K562 (cell line): ENCODE results near the gene FRMD4A. TPM values are rescaled to one million over a fixed set of nuclear protein-coding genes. Genes with fewer than 3 reads are reported as not detected.

Experiments used
- ATAC-seq: fragments of 200-7000 bp; cut with Tn5 transposase; 3 replicates; pipeline ENCODE4 v1.9.1; 2020; ENCODE audit warnings: moderate library complexity
- BruUV-seq: library from RNA; stranded (reverse); fragments of 400-500 nt; replicated peaks from 2 replicates; lab custom pipeline; 2021; lab: Mats Ljungman, UMichigan
- CTCF ChIA-PET: fragments of 300-600 bp; formaldehyde crosslinking; extraction: SDS; loops from one replicate; lab custom pipeline; 2021; ENCODE audit warnings: low intra/inter-chr PET ratio; lab: Yijun Ruan, JAX
- POLR2A ChIA-PET: fragments of 300-600, 350-650 bp; sonication (Branson Sonifier 250); formaldehyde crosslinking; extraction: SDS; loops from one replicate; lab custom pipeline; 2021; ENCODE audit warnings: antibody characterized with exemption, inconsistent platforms; lab: Yijun Ruan, JAX
- DNase-seq, 4 experiments: peaks; one replicate each; pipeline versions ENCODE4 v3.0.0 to v3.0.0-alpha.2; 2011 to 2018; ENCODE audit warnings: low spot score in 3 of 4, mixed read lengths in 3 of 4; ENCODE audit errors: extremely low read depth in 1 of 4
- FAIRE-seq: peaks from 2 replicates; lab custom pipeline; 2011; peaks lifted over from hg19 to GRCh38; lab: Jason Lieb, UNC
- H2AFZ ChIP-seq: 2 replicates; pipeline ENCODE4 v1.6.0; 2011; ENCODE audit warnings: low read depth, low read length, control low read depth, inconsistent platforms
- H3K27ac ChIP-seq: fragments of 200-600 bp; 3 replicates; pipeline ENCODE4 v1.8.0; 2011; ENCODE audit warnings: low read depth, mild to moderate bottlenecking, control low read depth, inconsistent platforms, low read length, moderate library complexity, mixed read lengths; ENCODE audit errors: extremely low read depth
- H3K27me3 ChIP-seq, 2 experiments: fragments of 300-600 bp in 1 of 2; 2 replicates in 1 of 2; 3 replicates in 1 of 2; pipeline versions ENCODE4 v1.6.0 to v1.8.0; 2011; ENCODE audit warnings: inconsistent platforms in 2 of 2, low read length in 2 of 2, mild to moderate bottlenecking in 1 of 2, mixed read lengths in 1 of 2, moderate library complexity in 1 of 2; ENCODE audit not compliant: control insufficient read depth in 2 of 2, insufficient read depth in 2 of 2
- H3K36me3 ChIP-seq: fragments of 300-600 bp; 3 replicates; pipeline ENCODE4 v1.8.0; 2011; ENCODE audit warnings: mild to moderate bottlenecking, low read length, inconsistent platforms; ENCODE audit not compliant: control insufficient read depth, insufficient read depth
- H3K4me1 ChIP-seq, 2 experiments: fragments of 200-600 bp in 1 of 2; replicated peaks in 1 of 2; 2 replicates in 1 of 2; 3 replicates in 1 of 2; pipeline versions ENCODE4 v1.5.1 to v1.8.0; 2011; ENCODE audit warnings: inconsistent platforms in 2 of 2, low read length in 2 of 2, mild to moderate bottlenecking in 1 of 2, mixed read lengths in 1 of 2, moderate library complexity in 1 of 2; ENCODE audit not compliant: control insufficient read depth in 2 of 2, insufficient read depth in 2 of 2
- H3K4me2 ChIP-seq: 2 replicates; pipeline ENCODE4 v1.6.1; 2011; ENCODE audit warnings: low read length, control low read depth, inconsistent platforms, mixed read lengths; ENCODE audit not compliant: insufficient read depth
- H3K4me3 ChIP-seq: fragments of 200-600 bp; sonication (generic), shearing (Covaris generic); 2 replicates; pipeline ENCODE4 v1.5.1; 2016; ENCODE audit warnings: control low read depth, inconsistent platforms
- H3K79me2 ChIP-seq: fragments of 200-600 bp; 3 replicates; pipeline ENCODE4 v1.8.0; 2011; ENCODE audit warnings: low read length, inconsistent platforms; ENCODE audit not compliant: control insufficient read depth, insufficient read depth
- H3K9ac ChIP-seq, 2 experiments: 2 replicates each; pipeline versions ENCODE4 v1.6.0 to v1.6.1; 2011; ENCODE audit warnings: low read depth in 2 of 2, low read length in 2 of 2, control low read depth in 1 of 2, inconsistent platforms in 1 of 2, mild to moderate bottlenecking in 1 of 2, mixed read lengths in 1 of 2; ENCODE audit not compliant: insufficient read depth in 1 of 2
- H3K9me1 ChIP-seq: one replicate; pipeline ENCODE4 v1.6.0; 2011; ENCODE audit warnings: inconsistent platforms, mild to moderate bottlenecking, low read length, moderate library complexity; ENCODE audit not compliant: control insufficient read depth, insufficient read depth
- H3K9me3 ChIP-seq: replicated peaks from 2 replicates; pipeline ENCODE4 v1.5.1; 2011; ENCODE audit warnings: low read depth, low read length, inconsistent platforms; ENCODE audit not compliant: control insufficient read depth, insufficient read depth
- H4K20me1 ChIP-seq: replicated peaks from 2 replicates; pipeline ENCODE4 v1.6.1; 2011; ENCODE audit warnings: low read length, inconsistent platforms, mixed read lengths; ENCODE audit not compliant: control insufficient read depth, insufficient read depth
- CEBPG ChIP-seq, 3 experiments: fragments of 200-800 bp in 1 of 3; sonication (Bioruptor generic) in 1 of 3; sonication (generic) in 1 of 3; formaldehyde crosslinking in 1 of 3; IDR thresholded peaks in 2 of 3; conservative IDR thresholded peaks in 1 of 3; 2 replicates each; pipeline versions ENCODE4 v1.6.1 to v1.8.0; 2016 to 2022; ENCODE audit warnings: missing compliant biosample characterization in 2 of 3, missing genetic modification characterization in 2 of 3, mild to moderate bottlenecking in 1 of 3, missing genetic modification reagents in 1 of 3
- ERF ChIP-seq: fragments of 450-650 bp; formaldehyde crosslinking; IDR thresholded peaks from 2 replicates; pipeline ENCODE4 v1.4.0; 2020; ENCODE audit warnings: mild to moderate bottlenecking, mixed read lengths
- ESRRA ChIP-seq: fragments of 450-650 bp; IDR thresholded peaks from 2 replicates; pipeline ENCODE4 v1.6.1; 2014; ENCODE audit warnings: low read depth, mild to moderate bottlenecking, moderate library complexity, borderline replicate concordance
- HOXB6 ChIP-seq: fragments of 250-450 bp; sonication (Bioruptor Pico); IDR thresholded peaks from 2 replicates; pipeline ENCODE4 v1.5.1; 2022; ENCODE audit warnings: mild to moderate bottlenecking, borderline replicate concordance
- MEIS2 ChIP-seq: fragments of 450-650 bp; IDR thresholded peaks from 2 replicates; pipeline ENCODE4 v1.6.1; 2014; ENCODE audit warnings: mild to moderate bottlenecking; ENCODE audit not compliant: partially characterized antibody
- RBM39 ChIP-seq: fragments of 200-400 bp; formaldehyde crosslinking; optimal IDR thresholded peaks from 2 replicates; pipeline ENCODE3; 2018; ENCODE audit warnings: low read depth, low read length
- SOX6 ChIP-seq: fragments of 450-650 bp; IDR thresholded peaks from 2 replicates; pipeline ENCODE4 v1.6.1; 2014; ENCODE audit warnings: mild to moderate bottlenecking
- TRIM28 ChIP-seq: fragments of 450-650 bp; IDR thresholded peaks from 2 replicates; pipeline ENCODE4 v1.6.1; 2017
- ZNF354B ChIP-seq: fragments of 250-450 bp; sonication (Bioruptor Pico); IDR thresholded peaks from 2 replicates; pipeline ENCODE4 v1.4.0; 2020
- WGBS: fragments of 100-300 bp; shearing (Covaris generic); methylation state at CpG from one replicate; pipeline ENCODE4 v1.1.6; 2016; ENCODE audit warnings: low coverage, mixed read lengths; ENCODE audit not compliant: insufficient coverage; ENCODE audit errors: missing lambda C conversion rate; 5-methylcytosine and 5-hydroxymethylcytosine counted together
- in situ Hi-C: fragments of 300-500 bp; cut with MboI; formaldehyde crosslinking; loops from 4 replicates; pipeline ENCODE4 v1.15.0; 2018; ENCODE audit warnings: inconsistent platforms, mixed read lengths
- intact Hi-C: fragments of 100-400 bp; cut with micrococcal nuclease; formaldehyde crosslinking; loops from 2 replicates; pipeline ENCODE4 v1.14.2; 2022
- polyA plus RNA-seq, 8 experiments: library from polyadenylated mRNA; depleted of rRNA in 4 of 8; stranded (reverse) in 5 of 8; unstranded in 3 of 8; fragments of >200 nt; fragmentation: Nextera tagmentation in 2 of 8; fragmentation: Illumina TruSeq in 1 of 8; extraction: Ambion mirVana in 2 of 8; extraction: Trizol in 1 of 8; gene quantifications; 2 replicates each; pipeline versions ENCODE4 v1.2.1 to v1.2.3, GENCODE V29; 2011 to 2014; ENCODE audit warnings: inconsistent platforms in 1 of 8, missing spikeins in 1 of 8
- total RNA-seq, 7 experiments: library from RNA; depleted of rRNA in 6 of 7; stranded (reverse); fragments of >200 nt in 6 of 7; fragmentation: Illumina TruSeq in 2 of 7; extraction: Trizol in 2 of 7; gene quantifications; 2 replicates each; pipeline versions ENCODE4 v1.2.1 to v1.2.3, GENCODE V29; 2011 to 2021; ENCODE audit warnings: low replicate concordance in 1 of 7
- TF ChIP-seq, protein P1 (sequence below): fragments of 450-650 bp; formaldehyde crosslinking; IDR thresholded peaks from 2 replicates; pipeline ENCODE4 v1.4.0; 2020; ENCODE audit warnings: mild to moderate bottlenecking

FRMD4A gene
- total and polyA plus RNA-seq, 9 of the 15 experiments (the other 6 are each of a cell fraction or from before 2014, with no cell fraction given), result 0.80 to 5.2 (median 3.0) TPM

- H3K4me1 ChIP-seq, result no peaks in the 10 kb centered on the region
- no peak for DNase-seq
- intact Hi-C loops (no loop called here), in situ Hi-C loops (no loop called here)
- ChIA-PET POLR2A (interaction anchor here (0.6 kb wide), 2 partner anchors 88 to 266 kb away, joined by 3 to 4 read pairs; no protein-coding TSS in a partner anchor), CTCF (no interaction called here)
- H3K9me3 ChIP-seq, result no peaks in the 10 kb centered on the region
- WGBS, result 3% methylated on average over 4 of the region's 4 CpGs
- no peaks in the 10 kb centered on the region for H3K36me3 ChIP-seq
- no peaks in the 10 kb centered on the region for H3K79me2 ChIP-seq
- no peak overlapping the region for H3K4me3 ChIP-seq
- H4K20me1 ChIP-seq, result no peaks in the 10 kb centered on the region
- no TSS peak for BruUV-seq
- H3K27ac ChIP-seq, result no peak overlapping the region
- ATAC-seq, result no peak
- no peak for FAIRE-seq
- H3K9ac ChIP-seq, result no peak overlapping the region
- no peak overlapping the region for H2AFZ ChIP-seq
- H3K9me1 ChIP-seq, result no peaks in the 10 kb centered on the region
- TF ChIP-seq ERF (CRISPR knock-in tag) (no peak), RBM39 (no peak), MEIS2 (no peak), CEBPG (CRISPR knock-in tag; IDR thresholded peaks at IDR 0.05) (no peak), CEBPG (tag; conservative IDR thresholded peaks at IDR 0.05 in 1 of 2, IDR thresholded peaks at IDR 0.05 in 1 of 2) (no peak), ZNF354B (CRISPR knock-in tag) (no peak), ESRRA (no peak), TRIM28 (no peak), SOX6 (no peak), HOXB6 (CRISPR knock-in tag) (no peak)
- TF ChIP-seq, protein P1, sequence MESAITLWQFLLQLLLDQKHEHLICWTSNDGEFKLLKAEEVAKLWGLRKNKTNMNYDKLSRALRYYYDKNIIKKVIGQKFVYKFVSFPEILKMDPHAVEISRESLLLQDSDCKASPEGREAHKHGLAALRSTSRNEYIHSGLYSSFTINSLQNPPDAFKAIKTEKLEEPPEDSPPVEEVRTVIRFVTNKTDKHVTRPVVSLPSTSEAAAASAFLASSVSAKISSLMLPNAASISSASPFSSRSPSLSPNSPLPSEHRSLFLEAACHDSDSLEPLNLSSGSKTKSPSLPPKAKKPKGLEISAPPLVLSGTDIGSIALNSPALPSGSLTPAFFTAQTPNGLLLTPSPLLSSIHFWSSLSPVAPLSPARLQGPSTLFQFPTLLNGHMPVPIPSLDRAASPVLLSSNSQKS (CRISPR knock-in tag), result no peak
- no peaks in the 10 kb centered on the region; a peak in 3 of 5 replicates for H3K27me3 ChIP-seq
- no peak overlapping the region for H3K4me2 ChIP-seq
Measured at GRCh38 chr10:14225379-14225778, 105.3 kb downstream of the FRMD4A start.
